ENCODE measurements around the gene SMC3. TPM values are rescaled to one million over a fixed set of nuclear protein-coding genes. Genes with fewer than 3 reads are reported as not detected.

The SMC3 gene
- total RNA-seq, 1 donor: 7.0 TPM

DNA sequence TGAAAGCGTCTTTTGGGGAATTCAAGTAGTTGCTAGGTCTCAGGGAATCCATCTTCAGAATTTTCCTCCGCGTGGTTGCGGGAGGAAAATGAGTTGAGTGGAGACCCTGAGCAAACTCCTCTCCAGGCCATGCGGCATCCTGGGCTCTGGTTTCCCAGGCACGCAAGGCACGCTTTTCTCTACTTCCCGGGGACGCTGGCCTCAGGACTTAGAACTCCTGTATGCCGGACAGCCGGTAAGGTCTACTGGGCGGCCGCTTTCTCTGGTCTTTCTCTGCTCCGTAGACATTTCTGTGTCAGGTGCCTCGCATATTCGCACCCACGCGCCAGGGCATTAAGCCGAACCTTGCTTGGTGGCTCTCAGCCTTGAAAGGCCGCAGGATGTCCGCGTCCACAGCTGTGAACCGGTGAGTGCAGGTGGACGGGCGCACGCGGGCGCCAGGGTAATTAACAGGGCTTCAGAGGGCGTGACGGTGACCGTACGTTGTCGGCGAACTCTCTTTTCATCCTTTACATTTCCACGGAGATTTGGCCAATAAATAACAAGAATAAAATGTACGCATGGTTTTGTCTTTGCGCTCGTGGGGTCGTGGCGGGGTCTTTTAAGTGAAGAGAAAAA is 75.6 kb downstream of the SMC3 start:
- DNase-seq (ENCODE audit: low read depth in 2 of 3, low spot score in 2 of 3): peak in 1 of 3 donors; percentile 19

GRCh38 chr10:110643653-110644597 is 76.4 kb downstream of the SMC3 start, which contains the start of gene RBM20:
TSS of gene RBM20 (plus strand) at chr10:110644336. CDS start at chr10:110644455, 119 bp downstream.
- peak in 1 of 3 donors; percentile 19 for DNase-seq (ENCODE audit: low read depth in 2 of 3, low spot score in 2 of 3)

DNA sequence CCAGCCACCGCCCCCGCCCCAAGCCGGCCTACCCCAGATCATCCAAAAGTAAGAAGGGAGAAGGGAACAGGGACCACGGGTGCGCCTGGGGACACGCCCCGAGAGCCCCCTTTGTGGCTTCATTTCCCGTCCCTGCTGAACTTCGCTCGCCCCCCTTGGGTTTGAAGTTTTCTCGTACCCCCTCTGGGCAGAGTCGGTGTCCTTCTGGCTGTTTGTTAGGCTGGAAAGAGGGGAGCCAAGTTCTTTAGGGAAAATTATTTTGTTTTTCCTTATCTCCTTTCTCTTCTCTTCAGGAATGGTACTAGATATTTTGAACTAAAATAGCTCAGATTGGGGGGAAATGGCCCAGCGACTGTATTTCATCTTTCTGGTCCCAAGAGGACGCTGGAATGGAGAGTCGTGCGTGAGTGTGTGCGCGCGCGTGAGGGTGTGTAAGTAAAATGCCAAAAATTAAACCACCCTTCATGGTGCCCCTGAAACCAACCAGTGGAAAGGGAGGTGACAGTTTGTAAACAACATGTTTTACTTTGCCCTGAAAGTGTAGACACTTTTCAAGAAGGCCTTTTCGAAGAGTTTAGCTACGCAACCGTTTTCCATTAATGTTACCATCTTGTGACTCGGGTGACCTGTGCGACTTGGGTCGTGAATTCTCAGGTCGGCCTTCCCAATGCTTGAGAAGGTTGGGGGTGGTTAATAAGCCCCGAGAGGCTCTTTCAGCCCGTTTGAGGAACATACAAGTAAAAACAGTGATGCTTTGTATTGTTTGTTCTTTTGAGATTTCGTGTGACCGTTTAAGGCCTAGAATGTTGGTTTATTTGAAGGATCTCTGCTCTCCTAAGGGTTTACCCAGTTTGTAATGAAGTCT is 77.3 kb downstream of the SMC3 start:
- DNase-seq (ENCODE audit: low read depth in 2 of 3, low spot score in 2 of 3): peak in 1 of 3 donors; percentile 24

- DNase-seq (ENCODE audit: low read depth in 2 of 3, low spot score in 2 of 3): no peak
These were observed 79.1 kb downstream of the SMC3 start for GRCh38 chr10:110646417-110647135.

- DNase-seq (ENCODE audit: low read depth in 2 of 3, low spot score in 2 of 3): no peak
These were observed 79.6 kb downstream of the SMC3 start for GRCh38 chr10:110647136-110647430.

GRCh38 chr10:110648692-110649346 is 81.3 kb downstream of the SMC3 start:
- no peak for DNase-seq (ENCODE audit: low read depth in 2 of 3, low spot score in 2 of 3)

- peak in 1 of 3 donors; percentile 47 for DNase-seq (ENCODE audit: low read depth in 2 of 3, low spot score in 2 of 3)
These were observed 82.1 kb downstream of the SMC3 start for GRCh38 chr10:110649347-110650264.

GRCh38 chr10:110650265-110650668 is 82.8 kb downstream of the SMC3 start:
- no peak for DNase-seq (ENCODE audit: low read depth in 2 of 3, low spot score in 2 of 3)

- peak in 2 of 3 donors; percentile 46 to 48 for DNase-seq (ENCODE audit: low read depth in 2 of 3, low spot score in 2 of 3)
These were observed 83.8 kb downstream of the SMC3 start for GRCh38 chr10:110651044-110651958.

DNA sequence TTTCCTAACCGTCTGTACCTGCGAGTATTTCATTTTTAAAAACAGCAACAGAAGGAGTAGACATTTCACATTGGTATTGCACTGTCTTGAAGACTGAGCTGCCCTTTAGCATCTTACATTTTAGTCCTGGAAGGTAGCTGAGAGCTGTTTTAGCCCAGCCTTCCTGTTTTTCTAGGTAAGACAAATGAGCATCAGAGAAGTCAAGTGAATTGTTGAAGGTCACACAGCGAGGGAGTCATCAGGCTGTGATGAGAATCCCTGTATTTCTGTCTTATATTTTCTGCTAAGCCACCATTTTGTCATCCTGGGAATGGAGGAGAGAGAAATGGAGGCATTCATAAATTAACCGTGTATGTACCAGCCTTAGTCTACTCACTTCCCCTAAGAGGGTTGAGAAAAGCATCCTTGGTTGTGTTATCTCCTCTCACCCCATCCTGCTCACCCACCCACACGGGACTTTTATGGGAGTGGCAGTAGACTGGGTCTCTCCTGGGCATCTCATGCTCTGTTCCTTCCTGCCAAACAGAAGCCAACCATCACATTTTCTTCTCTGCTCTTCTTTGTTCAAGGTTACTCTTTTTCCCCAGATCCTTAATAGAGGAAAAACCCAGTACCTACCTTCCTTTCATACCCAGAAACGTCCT is 85.1 kb downstream of the SMC3 start:
- no peak for DNase-seq (ENCODE audit: low read depth in 2 of 3, low spot score in 2 of 3)

Small RNAs within 50 kb of the gene (small RNA-seq; reads per million reads assigned to genes)
- gene RF00019: not detected

Other genes starting within 250 kb of the SMC3 start
- gene DUSP5, start 69.8 kb upstream of the SMC3 start, total RNA-seq: 5.7 TPM
- under 0.01 TPM for gene RBM20, start 76.6 kb downstream of the SMC3 start, total RNA-seq